GM18868 (cell line): Measurements from ENCODE around the gene CST8.

Source experiments
- ATAC-seq: cut with Tn5 transposase; IDR thresholded peaks from one replicate; pipeline ENCODE4 v1.9.1; 2021; ENCODE audit warnings: mild to moderate bottlenecking, moderate library complexity; ENCODE audit not compliant: unreplicated experiment

The CST8 gene

GRCh38 chr20:23475395-23475794 lies 15.5 kb upstream of the CST8 start:
- ATAC-seq: no peak

GRCh38 chr20:23476015-23476754 lies 14.7 kb upstream of the CST8 start:
- no peak for ATAC-seq

- ATAC-seq: no peak
Observed at GRCh38 chr20:23477223-23477622, 13.7 kb upstream of the CST8 start.

DNA sequence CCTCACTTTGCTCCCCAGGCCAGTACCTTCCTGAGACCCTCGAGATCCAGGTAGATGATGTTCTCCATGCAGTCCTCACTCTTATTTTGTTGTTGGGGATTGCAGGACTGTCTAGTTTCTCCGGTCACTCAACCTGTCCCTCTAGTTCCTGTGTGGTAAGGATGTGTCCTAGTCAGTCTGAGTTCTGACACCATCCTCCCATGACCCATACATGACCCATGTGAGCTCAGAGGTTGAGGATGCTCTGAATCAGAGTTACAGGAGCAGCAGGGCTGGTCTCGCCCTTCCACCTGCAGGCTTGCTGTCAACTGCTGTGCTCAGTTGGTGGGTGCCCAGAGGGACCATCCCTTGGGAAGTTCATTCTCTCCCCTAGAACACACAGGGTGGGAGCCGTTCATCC lies 11.9 kb upstream of the CST8 start:
- no peak for ATAC-seq

DNA sequence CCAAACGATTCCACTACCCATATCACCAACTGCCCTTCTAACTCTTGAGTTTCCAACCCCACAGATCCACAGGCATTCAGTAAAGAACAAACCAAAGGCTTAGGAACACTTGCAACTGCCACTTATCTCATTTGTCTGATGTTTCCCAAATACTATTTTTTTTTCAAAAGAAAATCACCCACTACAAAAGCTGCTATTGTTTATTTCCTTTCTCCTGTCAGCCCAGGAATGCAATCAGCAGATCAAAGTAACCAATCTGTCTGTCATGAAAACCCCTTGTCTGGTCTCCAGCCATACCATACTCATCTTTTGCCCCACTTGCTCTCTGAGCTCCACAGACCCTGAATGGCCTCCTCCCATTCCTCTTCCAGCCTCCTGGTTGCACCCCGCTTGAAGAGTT lies 8.8 kb upstream of the CST8 start:
- no peak for ATAC-seq

DNA sequence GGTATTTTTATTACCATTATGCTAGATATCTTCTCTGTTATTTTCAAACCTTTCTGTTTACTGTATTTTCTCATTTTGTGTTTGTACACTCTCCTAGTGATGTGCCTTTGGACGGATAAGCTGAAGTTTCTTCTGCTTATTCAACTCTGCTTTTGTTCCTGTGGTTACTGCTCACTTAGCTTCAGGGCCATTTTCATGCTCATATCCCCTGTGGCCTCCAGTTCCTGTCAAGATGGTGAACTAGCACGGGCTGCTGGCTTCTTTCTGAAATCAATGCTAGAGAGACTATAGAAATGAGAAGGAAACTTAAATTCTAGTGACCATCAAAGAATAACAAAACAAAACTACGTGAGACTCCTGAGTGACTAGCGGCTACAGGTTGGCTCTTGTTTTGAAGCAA lies 6.8 kb upstream of the CST8 start:
- ATAC-seq: no peak

DNA sequence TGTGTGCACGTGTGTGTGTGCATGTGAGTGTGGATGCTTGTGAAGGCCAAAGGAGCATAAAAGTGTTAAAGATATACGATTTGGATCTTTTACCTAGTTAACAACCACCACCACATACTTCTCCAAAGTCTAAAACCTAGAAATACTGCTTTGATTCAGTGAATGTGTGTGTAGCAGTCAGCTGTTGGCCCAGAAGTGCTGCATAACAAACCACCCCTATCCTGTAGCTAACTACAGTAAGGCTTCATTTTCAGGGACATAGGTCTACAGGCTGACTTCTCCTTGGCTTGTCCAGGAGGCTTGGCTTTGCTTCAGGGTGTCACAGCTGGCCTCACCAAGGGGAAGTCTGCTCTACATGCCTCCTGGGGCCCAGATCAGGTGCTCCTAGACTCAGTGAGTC lies 2.4 kb upstream of the CST8 start:
- no peak for ATAC-seq

GRCh38 chr20:23488996-23489395 lies 1.9 kb upstream of the CST8 start:
- no peak for ATAC-seq

DNA sequence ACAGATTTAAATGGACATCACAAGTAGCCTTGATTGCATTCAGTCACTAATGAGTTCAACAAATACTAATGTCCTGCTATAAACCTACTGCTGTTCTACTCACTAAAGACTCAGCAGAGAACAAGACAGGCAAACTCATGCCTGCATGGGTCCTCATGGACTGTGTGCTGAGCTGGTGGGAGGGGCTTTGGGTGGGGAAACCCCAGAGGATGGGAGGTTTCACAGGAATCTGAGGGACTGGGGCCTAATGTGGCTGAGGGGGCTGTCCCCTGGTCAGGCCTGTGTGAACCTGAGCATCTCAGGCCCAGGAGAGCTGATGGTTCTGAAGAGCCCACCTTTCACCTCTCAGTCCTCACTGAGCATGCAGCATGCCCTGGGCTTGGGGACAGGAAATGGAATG lies 1.4 kb downstream of the CST8 start:
- ATAC-seq: peak; percentile 79

GRCh38 chr20:23493172-23493772 lies 2.4 kb downstream of the CST8 start:
- no peak for ATAC-seq

- ATAC-seq: peak; percentile 74
Observed at GRCh38 chr20:23497536-23497935, 6.6 kb downstream of the CST8 start.

GRCh38 chr20:23501926-23502325 lies 11.0 kb downstream of the CST8 start:
- no peak for ATAC-seq

GRCh38 chr20:23503649-23504048 lies 12.7 kb downstream of the CST8 start:
- ATAC-seq: no peak

DNA sequence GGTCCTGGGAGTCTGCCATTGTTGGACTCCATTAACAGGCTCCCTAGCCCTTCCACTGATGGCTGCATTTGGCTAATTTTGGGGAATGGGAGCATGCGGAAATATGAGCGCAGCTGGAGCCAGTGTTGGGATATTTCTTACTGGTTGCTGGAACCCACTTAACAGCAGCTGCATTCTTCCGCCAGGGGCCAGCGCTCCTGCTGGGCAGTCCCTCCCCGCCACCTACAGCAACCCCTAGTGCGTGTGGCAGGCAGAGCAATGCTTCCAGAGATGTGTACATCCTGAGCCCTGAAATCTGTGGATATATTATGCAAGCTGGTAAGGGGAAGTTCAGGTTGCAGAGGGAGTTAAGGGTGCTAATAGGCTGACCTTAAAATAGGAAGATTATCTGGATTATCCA lies 16.4 kb downstream of the CST8 start:
- no peak for ATAC-seq

DNA sequence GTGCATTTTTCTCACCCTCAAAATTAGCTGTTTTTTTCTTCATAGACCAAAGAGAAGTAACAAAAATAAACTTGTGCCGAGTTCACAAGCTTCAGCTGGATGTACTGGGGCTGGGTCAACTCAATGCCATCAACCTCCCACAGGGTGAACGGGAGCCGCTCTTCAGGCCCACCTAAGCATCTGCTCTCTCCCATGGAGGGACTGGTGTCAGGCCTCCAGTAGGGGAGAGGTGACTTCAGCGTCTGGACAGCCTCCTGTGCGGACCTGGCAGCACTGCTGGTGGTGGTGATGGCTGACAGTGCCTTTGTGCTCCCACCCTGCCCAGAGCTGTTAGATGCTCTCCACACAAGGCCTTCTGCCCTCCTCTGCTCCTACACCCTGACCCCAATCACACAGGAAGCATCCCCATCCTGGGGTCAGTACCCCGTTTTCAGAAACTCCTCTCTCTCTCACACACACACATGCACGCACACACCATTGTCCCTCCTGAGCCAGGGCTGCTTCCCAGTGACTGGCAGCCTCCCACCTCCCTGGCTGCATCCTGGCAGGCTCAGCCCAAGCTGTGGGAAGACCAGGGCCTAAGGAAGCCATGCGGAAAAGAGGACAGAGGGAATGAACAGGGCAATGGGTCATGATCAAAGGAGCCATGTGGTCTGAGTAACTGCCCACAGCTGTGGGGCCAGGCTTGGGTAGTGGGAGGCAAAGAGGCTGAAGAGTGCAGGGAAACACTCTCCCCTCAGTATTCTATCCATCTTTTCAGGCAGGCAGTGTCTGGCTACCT lies 17.7 kb downstream of the CST8 start:
- ATAC-seq: no peak

- no peak for ATAC-seq
Observed at GRCh38 chr20:23509247-23509913, 18.5 kb downstream of the CST8 start.

DNA sequence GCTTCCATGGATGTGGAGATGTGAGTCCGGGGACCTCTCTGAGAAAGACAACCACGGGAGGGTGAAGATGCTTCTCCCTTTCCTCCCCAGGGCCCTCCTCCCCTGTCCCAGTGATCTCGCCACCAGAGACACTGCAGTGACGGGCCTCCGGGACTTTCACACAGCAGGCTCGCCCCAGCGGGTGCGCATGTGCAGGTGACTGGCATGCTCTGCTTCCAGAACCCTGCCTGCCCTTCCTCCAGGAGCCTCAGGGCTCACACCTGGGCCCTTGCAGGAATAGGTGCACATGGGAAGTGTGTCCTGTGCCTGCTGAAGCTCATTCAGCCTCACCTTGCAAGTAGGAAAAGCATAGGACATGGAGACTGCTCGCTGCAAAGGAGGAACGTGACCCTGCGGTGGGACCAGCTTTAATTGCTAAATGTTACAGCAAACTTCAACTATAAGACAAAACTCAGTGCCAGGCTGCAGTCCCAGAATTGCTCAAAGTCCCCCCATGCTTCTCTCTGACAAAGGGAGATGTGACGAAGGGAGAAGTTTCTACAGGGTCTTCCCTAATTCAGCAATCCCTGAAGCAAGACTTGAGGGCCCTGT lies 19.2 kb downstream of the CST8 start:
- no peak for ATAC-seq

DNA sequence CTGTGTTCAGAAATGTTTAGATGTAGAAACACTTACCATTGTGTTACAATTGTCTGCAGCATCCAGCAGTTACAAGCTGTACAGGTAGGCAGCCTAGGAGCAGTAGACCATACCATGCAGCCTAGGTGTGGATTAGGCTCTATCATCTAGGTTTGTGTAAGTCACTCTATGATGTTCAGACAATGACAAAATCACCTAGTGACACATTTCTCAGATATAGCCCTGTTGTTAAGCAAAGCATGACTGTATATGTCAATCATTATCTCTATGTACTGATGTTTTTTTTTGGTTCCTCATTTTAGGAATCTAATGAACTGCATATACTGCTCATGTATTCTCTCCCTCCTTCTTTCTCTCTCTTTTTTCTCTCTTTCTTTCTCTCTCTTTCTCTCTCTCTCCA lies 22.2 kb downstream of the CST8 start:
- peak; percentile 65 for ATAC-seq

DNA sequence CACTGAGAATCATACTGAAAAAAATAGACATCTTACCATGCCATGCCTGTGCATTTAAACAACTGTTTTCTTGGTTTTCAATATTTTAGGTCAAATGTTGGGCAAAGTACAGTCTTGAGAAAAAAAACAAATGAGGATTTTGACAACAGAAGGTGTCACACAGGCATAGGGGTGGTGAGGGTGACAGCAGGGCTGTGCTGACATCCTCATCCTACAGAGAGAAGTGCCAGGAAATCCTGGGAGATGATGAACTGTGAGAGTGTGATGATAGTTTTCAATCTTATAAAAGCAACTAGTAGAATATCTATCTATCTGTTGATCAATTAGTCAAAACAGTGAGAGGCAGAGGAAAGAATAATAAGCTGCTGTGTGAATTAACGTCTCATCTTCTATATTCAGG lies 23.9 kb downstream of the CST8 start:
- ATAC-seq: no peak

DNA sequence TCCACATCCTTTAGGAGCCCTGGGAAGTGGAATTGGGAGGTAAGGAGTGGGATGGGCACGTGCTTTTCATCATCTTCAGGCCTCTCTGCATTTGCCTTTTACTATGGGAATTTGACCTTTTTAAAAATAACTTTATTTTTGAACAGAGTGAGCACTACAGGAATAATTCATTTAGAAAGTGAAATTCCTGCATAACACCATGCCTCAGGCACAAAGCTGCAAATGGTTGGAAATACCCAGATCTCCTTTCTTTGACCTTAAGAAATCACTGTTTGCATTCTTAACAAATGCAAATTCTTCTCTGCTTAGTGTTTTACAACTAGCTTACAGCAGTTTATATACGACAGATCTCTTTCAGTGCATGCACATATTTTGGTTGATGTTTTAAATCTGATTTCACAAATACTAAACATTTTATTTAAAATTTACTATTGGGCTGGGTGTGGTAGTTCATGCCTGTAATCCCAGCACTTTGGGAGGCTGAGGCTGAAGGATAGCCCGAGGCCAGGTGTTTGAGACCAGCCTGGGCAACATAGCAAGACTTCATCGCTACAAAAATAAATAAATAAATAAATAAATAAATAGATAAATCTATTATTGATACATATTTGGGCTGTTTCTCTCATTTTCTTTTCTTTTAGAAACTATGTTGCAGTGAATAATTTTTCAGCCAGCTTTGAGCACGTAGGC lies 24.5 kb downstream of the CST8 start:
- ATAC-seq: no peak

DNA sequence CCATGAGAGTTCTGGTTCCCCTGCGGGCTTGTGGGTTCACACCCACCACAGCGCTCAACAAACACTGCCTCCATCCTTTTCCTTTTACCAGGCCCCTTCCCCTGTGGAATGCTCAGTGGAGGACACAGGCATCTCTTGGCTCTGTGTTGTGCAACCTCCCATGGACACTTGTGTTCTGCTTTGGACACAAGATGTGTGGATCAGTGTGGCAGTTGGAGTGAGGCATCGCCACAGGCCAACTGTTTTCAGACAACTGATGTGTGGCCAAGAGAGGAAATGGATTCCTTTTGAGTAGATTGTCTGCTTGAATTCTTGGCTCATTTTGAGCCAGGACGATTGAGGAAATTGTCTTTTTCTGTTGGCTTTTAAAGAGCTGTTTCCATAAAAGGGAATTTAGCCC lies 26.8 kb downstream of the CST8 start:
- no peak for ATAC-seq
